Measurements from ENCODE around the gene MBP. TPM values are rescaled to one million over a fixed set of nuclear protein-coding genes. Genes with fewer than 3 reads are reported as not detected.

The MBP gene
- total and polyA plus RNA-seq, 10 of the 15 experiments (the other 5 are each of a cell fraction or from before 2014, with no cell fraction given), result 12.2 to 67.8 (median 42.1) TPM

- FAIRE-seq, result no peak
- ChIA-PET POLR2A (no interaction called here), SMC1A (ENCODE audit: uncharacterized antibody, unreplicated experiment) (interaction anchor here (0.8 to 4.0 kb wide), 6 partner anchors 11 to 208 kb away, joined by 3 to 24 read pairs (median 4); no protein-coding TSS in a partner anchor), RAD21 (ENCODE audit: unreplicated experiment) (interaction anchor here (0.7 to 7.6 kb wide), 2 partner anchors 60 to 209 kb away, joined by 3 to 126 read pairs; no protein-coding TSS in a partner anchor), CTCF (interaction anchor here (0.9 to 3.7 kb wide), 3 partner anchors 53 to 209 kb away, joined by 3 to 25 read pairs (median 5); no protein-coding TSS in a partner anchor)
- Histone ChIP-seq H3K9ac (ENCODE audit: control insufficient read depth, insufficient read depth, low read length) (no peak overlapping the region), H3K27me3 (replicated peaks in 1 of 2; ENCODE audit: control insufficient read depth in 2 of 2, insufficient read depth in 2 of 2, low read length in 1 of 2) (no peaks in the 10 kb centered on the region), H2AFZ (ENCODE audit: control insufficient read depth, low read depth, low read length) (no peak overlapping the region), H3K9me3 (replicated peaks; ENCODE audit: control insufficient read depth, insufficient read depth, low read length) (no peaks in the 10 kb centered on the region), H3K36me3 (ENCODE audit: control insufficient read depth in 2 of 2, insufficient read depth in 2 of 2, low read length in 1 of 2) (no peaks in the 10 kb centered on the region), H3K4me1 (ENCODE audit: control insufficient read depth, insufficient read depth, low read length) (no peaks in the 10 kb centered on the region), H3K79me2 (ENCODE audit: control insufficient read depth, insufficient read depth, low read length) (no peaks in the 10 kb centered on the region), H4K20me1 (ENCODE audit: control insufficient read depth, insufficient read depth) (no peaks in the 10 kb centered on the region), H3K4me2 (ENCODE audit: control insufficient read depth, insufficient read depth) (no peak overlapping the region), H3K4me3 (no peak overlapping the region), H3K27ac (ENCODE audit: control insufficient read depth, insufficient read depth) (no peak overlapping the region)
- intact Hi-C loops (cut with micrococcal nuclease; ENCODE audit: unreplicated experiment) (loop anchor here (5.0 kb wide), 2 partner anchors 130 to 650 kb away; partner anchors contain the start of gene MBP), in situ Hi-C loops (cut with MboI) (loop anchor here (5.0 to 10.0 kb wide), 2 partner anchors 200 to 652 kb away; no protein-coding TSS in a partner anchor)
- WGBS (ENCODE audit: insufficient coverage, insufficient replicate concordance, low lambda C conversion rate, missing lambda C conversion rate), result 45% methylated on average over 10 of the region's 10 CpGs
- TF ChIP-seq E2F8 (IDR thresholded peaks at IDR 0.05; ENCODE audit: low read depth, partially characterized antibody), result no peak
- TF ChIP-seq LARP7 (IDR thresholded peaks at IDR 0.05), result no peak
- TF ChIP-seq TCF3 (IDR thresholded peaks at IDR 0.05; ENCODE audit: borderline replicate concordance, insufficient read depth, low read depth, low read length), result no peak
- TF ChIP-seq SPI1 (IDR thresholded peaks at IDR 0.05; ENCODE audit: borderline replicate concordance, insufficient read depth, low read depth, low read length), result no peak
- no peak for TF ChIP-seq FOXM1 (IDR thresholded peaks at IDR 0.05; ENCODE audit: low read depth, low read length)
- no peak for TF ChIP-seq MXI1 (IDR thresholded peaks at IDR 0.05; ENCODE audit: low read depth, low read length)
- no TSS peak for BruUV-seq (replicated peaks)
- DNase-seq (ENCODE audit: low read depth, low spot score), result no peak
- no peak for ATAC-seq
Measured at GRCh38 chr18:77002496-77002895, 130.1 kb downstream of the MBP start.

Data from GM12878 (cell line).